GM12874 (cell line): ENCODE measurements around the gene ATG2A.

ENCODE experiments used
- TF ChIP-seq, protein P1 (sequence below): IDR thresholded peaks from 2 replicates; pipeline ENCODE4 v1.5.1; 2011; ENCODE audit warnings: low read depth, mild to moderate bottlenecking, control low read depth, low read length, moderate library complexity; ENCODE audit not compliant: insufficient read depth

The ATG2A gene

DNA sequence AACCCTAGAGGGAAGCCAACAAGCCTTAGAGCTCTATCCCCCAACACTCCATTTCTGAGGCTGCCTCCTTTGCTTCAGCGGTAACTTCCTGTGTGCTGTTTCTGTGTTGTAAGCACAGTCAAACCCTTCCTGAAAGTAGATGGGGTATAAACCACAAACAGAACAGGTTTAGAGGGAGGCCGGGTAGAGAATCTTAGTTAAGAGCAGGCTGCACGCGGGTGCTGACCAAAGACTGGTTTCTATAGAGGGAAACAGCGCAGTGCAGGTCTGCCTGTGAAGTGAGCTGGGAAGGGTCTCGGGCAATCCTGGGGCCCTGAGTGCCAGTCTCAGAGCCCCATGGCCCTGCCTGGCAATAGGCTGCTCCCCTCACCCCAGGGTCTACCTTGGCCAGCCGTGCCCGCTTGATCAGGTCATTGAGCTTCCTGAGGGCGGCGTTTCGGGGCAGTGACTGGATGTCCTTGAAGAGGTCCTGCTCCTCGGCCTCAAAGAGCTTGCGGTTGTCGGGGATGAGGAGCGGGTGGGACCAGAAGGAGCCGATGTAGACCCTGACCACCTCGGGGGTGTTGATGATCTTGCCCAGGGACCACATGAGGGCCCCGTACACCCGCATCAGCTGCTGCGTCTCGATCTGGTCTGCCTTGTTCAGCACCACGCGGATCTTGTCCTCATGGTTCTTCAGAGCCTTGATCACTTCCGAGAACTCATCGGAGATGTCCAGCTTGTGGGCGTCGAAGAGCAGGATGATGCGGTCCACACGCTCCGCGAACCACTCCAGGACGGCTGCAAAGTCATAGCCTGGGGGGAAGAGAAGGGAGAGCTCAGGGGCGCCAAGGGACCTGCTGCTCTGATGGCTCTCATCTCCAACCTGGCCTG is 57.2 kb downstream of the ATG2A start:
- TF ChIP-seq, protein P1, sequence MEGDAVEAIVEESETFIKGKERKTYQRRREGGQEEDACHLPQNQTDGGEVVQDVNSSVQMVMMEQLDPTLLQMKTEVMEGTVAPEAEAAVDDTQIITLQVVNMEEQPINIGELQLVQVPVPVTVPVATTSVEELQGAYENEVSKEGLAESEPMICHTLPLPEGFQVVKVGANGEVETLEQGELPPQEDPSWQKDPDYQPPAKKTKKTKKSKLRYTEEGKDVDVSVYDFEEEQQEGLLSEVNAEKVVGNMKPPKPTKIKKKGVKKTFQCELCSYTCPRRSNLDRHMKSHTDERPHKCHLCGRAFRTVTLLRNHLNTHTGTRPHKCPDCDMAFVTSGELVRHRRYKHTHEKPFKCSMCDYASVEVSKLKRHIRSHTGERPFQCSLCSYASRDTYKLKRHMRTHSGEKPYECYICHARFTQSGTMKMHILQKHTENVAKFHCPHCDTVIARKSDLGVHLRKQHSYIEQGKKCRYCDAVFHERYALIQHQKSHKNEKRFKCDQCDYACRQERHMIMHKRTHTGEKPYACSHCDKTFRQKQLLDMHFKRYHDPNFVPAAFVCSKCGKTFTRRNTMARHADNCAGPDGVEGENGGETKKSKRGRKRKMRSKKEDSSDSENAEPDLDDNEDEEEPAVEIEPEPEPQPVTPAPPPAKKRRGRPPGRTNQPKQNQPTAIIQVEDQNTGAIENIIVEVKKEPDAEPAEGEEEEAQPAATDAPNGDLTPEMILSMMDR, result no peak

DNA sequence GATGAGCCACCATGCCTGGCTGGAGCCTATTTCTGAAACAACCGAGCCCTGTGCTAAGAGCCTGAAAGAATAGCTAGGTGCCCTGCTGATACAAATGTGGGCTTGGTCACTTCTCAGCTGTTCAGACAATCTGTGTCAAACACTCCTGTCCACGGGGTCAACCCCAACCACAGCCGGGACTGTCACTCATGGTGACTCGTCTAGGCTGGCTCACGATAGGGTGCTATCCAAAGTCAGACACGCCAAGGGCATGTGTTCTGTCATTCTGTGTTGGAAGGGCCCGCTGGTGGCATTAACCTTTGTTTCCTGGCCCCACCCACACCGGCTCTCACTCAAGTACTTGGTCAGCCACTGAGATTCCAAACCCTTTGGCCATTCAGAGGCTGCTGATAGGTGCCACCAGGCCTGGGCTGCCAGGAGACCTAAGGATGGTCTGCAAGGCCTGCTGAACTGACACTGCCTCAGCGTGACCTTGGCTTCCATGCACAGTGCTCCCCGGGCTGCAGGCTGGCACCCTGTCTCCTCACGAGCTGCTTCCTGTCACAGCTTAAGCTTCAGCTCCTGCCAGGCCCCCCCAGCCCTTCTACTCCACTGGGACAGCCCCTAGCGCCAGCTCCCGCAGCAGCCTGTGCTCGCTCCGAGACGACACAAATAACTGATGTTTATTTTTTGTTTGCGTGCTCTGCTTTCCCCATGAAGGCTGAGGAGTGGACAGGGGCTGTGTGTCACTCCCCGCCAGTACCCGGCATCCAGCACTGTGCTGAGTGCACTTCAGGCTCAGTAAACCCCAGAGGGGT is 58.3 kb downstream of the ATG2A start:
- TF ChIP-seq, protein P1, result no peak

DNA sequence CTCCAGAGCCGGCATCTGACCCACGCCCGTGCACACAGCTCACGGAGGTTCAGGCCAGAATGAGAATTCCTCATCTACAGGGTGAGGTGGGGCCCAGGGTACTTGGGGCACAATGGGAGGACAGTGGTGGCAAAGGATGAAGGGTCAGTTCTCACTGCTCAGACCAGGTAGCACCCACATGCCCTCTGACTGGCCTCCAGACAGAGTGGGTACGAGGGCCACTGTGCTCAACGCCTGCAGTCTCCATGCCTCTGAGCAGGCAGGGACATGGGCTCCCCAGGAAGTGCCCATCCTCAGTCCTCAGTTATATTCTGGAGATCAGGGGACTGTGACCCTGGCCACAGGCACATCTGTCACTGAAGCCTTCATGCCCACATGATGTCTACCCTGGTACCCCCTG is 59.5 kb downstream of the ATG2A start:
- TF ChIP-seq, protein P1, result no peak

DNA sequence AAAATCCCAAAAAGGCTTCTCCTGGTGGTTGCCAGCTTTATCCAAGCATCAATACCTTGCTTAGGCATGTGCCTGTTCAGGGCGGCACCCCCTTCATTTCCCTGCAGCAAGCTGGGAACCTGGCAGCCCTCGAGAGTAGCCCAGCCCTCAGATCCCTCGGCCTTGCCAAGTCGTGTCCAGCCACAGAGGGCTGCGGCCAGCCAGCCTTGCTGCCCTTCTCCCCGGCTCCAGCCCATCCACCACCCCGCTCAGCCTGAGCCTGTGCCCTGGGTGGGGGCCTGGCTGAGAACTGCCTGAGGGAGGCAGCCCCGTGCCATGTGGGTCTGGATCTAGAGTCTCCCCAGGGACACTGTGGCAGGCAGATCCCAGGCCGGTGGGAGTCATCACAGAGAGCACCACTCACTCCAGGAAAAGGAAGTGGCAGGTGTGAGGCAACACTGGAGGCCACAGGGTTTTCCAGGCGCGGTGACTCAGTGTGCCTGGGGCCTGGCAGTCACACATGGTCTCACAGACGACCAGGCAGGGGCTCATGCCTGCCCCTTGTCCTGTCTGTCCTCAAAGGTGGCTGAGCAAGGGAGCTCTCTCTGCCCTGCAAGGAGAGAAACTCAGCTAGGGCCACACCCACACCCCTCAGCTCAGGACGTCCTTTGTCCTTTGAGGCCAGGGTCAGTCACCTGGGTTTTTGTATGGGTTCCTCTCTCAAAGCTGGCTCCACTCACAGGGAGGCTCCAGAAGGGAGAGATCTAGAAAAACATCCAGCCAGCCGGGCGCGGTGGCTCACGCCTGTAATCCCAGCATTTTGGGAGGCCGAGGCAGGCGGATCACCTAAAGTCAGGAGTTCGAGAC is 60.4 kb downstream of the ATG2A start:
- TF ChIP-seq, protein P1, result no peak

DNA sequence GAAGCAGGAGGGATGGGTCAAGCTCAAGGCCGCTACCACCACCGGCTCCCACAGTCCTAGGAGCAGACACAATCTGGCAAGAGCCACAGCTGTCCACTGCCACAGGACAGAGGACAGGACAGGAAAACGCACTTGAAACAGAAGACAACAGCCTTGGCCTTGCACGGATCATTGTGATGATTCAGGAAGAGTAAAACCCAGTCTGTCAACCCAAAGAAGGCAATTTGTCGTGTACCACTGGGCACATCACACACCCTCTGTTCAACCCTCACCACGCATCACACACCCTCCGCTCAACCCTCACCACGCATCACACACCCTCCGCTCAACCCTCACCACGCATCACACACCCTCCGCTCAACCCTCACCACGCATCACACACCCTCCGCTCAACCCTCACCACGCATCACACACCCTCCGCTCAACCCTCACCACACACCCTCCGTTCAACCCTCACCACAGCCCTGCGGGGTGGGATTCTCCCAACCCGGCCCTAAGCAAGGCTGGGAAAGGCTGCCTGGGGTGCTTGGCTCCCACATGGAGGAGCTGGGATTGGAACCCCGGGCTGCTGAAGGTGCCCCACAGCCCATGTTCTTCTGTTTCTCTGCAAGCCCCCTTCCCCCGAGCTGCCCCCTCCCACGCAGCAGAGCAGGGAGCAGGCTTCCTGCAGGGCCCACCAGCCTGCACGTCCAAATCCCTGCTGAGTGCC is 61.3 kb downstream of the ATG2A start:
- TF ChIP-seq, protein P1, result no peak

DNA sequence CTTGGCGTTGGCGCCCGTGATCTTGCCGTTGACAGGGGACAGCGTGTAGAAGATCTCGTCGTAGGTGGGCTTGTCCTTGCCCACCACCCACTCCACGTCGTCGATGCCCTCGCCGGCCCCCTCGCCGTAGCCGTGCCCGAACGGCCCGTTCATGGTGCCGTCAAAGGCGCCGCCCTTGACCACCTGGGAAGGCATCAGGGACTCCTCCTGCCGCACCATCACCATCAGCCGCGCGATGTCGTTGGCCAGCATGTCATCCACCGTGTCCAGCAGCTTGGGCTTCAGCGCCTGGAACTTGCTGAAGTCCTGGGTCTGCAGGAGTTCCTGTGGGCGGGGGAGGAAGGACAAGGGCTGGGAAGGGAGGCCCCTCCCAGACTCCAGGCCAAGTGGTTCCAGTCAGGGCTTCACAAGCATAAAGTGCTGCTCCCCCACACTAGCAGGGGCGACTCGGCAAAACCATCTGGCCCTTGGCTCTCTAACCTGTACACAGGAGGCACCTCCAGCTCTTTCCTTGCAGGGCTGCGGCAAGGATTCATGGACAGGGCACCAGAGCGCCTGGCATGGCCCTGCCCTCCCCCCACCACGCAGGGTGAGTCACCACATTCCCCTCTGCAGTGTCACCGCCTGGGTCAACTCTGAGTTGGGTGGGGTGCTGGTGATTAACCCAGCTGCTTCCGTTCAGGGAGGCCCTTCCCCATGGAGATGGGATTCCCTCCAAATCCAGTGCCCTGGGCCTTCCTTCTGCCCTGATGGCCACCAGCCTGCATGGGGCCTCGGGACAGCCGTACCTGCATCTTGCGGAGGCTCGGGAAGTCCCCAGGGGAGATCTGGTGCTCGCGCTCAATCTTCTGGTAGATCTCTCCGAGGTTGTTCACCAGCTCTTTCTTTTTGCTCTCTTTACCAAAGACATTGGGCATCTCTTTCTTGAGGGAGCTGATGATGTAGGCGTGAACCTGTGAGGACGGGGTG is 62.2 kb downstream of the ATG2A start:
- TF ChIP-seq, protein P1, result no peak
